Inflammatory macrophage (primary cell): ENCODE measurements around the gene PLEKHD1.
A peak's percentile ranks its signal among the peaks of the same experiment; 100 is the strongest.

Experiments used
- DNase-seq, 2 donors: peaks; one replicate each; pipeline ENCODE4 v3.0.0-alpha.2; 2020 to 2022

PLEKHD1 gene

DNA sequence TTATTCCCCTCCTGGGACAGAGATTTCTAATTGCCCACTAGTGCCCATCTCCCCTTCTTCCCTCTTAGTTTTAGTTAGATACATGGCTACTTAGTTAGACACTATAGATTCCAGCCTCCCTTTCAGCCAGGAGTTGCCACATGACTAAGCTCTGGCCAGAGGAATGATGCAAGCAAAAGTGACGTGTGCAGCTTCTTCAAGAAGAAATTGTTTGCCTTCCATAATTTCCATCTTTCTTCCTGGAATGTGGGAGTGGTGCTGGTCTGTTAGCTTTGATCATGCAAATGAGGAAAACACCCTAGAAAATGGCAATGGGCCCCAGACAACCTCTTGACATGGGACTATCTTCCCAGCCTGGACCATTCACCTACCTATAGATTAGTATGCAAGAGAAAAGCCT is 68.7 kb downstream of the PLEKHD1 start:
- DNase-seq = peak; percentile 74 to 81

DNA sequence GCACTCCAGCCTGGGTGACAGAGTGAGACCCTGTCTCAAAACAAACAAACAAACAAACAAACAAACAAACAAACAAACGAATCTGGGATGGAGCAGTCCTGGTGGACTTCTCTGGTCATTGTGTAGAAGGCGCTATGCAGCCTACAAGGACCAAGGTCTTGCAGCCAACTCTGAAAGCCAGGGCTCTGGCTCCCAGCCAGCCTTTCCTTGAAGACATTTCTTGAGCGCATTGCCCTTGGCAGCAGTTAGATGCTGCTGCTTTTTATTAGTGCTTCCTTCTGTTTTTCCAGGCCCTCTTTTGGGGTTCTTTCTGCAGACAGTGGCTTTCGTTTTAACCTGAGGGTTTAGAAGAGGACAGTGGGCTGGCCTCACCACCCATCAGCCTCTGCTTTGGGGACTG is 70.0 kb downstream of the PLEKHD1 start:
- DNase-seq = no peak

DNA sequence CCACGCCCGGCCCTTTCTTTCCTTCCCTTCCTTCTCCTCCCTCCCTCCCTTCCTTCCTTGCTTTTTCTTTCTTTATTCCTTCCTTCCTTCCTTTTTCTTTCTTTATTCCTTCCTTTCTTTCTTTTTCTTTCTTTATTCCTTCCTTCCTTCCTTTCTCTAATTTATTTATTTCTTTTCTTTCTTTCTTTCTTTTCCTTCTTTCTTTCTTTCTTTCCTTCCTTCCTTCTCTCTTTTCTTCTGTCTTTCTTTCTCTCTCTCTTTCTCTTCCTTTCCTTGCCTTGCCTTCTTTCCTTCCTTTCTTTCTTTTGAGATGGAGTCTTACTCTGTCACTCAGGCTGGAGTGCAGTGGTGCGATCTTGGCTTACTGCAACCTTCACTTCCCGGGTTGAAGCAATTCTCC is 74.2 kb downstream of the PLEKHD1 start:
- DNase-seq = no peak

DNA sequence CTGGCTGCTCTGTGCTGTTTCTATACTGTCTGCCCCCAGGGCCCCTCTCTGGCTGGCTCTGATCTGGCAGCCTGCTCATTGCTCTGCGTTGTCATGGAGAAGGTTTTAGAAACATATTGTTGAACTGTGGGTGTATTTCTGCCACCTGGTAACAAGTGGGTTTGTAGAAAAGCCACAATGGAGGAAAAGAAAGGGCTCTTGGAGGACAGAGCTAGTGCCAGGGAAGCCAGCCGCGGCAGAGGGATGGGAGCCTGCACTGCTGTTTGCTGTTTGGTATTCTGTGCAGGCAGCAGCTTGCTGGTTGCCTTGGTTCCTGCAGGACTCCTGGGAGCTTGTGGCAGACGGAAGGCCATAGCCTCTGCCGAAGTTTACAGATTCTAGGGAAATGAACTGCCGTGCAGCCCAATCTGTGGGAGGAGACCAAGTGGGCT is 75.1 kb downstream of the PLEKHD1 start:
- DNase-seq = no peak

DNA sequence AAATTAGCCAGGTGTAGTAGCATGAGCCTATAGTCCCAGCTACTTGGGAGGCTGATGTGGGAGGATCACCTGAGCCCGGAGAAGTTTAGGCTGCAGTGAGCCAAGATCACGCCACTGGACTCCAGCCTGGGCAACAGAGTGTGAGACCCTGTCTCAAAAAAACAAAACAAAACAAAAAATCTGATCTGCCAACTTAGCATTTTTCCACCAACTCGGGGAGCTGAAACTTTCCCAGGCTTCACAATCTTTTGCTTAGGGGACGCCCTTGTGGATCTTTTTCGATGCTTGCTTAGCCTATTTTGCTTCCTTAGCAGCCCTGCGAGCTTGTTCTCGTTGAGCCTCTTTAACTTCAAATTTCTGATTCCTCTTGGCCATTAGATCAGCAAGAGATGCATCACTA is 76.3 kb downstream of the PLEKHD1 start:
- DNase-seq = no peak

DNA sequence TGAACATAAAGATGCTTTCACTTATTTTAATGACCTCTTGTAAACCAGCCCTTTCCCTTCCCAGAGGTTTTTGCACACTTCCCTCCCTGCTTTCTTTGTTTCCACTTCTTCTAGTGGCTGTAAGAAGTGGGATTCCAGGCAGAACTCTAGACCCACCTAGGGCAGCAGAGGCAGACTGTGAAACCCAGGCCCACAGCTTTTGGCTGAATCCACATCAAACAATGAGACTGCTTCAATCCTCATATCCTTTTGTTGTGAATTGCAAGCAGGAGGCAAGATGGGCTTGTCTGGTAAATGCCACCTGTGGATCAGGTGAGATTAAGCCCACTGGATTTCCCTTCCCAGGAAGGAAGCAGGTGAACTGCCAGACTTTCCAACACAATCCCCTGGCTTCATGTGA is 77.4 kb downstream of the PLEKHD1 start:
- DNase-seq = no peak

DNA sequence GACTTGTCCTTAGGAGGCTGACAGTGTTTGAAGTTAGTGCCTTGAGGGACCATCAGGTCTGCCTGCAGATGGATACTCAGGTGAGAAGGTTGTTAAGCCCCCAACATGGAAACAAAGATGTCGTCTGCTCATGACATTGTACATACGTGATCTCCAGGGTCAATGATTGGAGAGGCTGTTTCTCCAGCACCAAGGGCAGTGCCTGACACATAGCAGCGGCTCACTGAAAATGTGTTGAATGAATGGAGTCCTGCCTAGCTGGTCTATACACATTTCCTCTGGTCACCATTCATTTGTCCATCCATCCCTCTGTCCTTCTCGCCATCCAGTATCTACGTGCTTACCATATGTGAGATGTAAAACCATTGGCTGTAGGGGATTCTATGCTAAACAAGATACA is 83.0 kb downstream of the PLEKHD1 start:
- DNase-seq = no peak

DNA sequence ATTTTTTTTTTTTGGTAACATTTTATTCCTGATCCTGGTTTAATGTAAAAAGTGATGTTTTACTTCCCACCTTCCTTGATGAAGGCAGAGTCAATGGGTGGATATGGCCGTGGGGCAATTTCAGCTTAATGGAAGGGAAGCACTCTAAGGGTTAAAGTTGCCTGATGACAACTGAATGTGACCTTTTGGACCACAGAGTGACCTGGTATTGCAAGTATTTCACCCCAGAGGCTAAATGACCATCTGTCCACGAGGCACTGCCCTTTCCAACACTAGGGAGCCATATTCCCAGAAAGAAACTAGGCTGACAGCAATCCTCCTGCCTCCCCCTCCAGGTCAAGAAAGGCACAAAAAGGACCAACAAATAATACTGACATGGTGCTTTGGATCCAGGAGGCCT is 85.3 kb downstream of the PLEKHD1 start:
- DNase-seq = no peak

DNA sequence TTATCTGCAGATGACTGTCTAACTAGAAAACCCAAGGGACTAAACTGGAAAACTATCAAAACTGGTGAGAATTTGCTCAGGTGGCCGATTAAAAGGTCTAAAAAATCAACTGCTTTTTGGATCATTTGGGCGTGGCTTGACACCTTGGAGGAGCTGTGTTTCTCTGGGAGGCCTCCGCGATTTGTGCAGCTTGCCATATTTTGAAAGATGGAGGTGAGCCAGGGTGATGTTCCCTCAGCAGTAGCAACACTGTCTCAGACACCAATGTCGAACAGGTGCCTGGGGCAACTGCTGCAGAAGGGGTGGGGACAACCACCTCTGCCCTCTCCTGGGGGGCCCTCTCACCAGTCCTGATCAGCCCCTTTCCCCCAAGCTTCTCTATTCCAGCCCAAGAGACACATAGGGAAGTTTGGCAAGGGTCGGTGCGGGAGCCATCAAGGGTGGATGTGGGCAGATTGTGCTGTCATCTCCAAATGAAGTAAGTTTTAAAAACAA is 86.4 kb downstream of the PLEKHD1 start:
- DNase-seq = no peak

DNA sequence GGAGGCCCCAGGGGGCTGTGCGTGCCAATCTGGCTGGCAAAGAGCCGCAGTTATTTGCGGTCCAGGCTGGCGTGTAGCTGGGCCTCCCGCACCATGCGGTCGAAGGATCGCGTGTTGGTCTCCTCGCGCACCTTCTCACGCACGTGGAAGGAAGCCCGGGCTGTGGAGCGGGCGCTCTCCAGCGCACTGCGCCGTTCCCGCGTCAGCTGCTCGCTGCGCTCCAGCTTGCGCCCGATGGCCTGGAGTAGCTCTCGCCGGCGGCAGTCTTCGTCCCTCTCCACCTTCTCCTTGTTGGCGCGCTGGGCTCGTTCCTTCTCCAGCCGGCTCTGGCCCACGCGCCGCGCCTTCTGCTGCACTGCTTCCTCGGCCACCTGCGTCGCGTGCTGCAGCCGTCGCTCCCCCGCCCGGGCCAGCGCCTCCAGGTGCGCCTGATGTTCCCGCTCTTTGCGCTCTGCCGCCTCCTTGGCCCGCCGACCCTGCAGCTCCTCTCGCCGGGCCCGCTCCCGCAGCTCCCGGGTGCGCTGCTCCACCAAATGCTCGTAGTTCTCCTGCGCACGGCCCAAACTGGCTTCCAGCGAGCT is 87.0 kb downstream of the PLEKHD1 start:
- DNase-seq = no peak

DNA sequence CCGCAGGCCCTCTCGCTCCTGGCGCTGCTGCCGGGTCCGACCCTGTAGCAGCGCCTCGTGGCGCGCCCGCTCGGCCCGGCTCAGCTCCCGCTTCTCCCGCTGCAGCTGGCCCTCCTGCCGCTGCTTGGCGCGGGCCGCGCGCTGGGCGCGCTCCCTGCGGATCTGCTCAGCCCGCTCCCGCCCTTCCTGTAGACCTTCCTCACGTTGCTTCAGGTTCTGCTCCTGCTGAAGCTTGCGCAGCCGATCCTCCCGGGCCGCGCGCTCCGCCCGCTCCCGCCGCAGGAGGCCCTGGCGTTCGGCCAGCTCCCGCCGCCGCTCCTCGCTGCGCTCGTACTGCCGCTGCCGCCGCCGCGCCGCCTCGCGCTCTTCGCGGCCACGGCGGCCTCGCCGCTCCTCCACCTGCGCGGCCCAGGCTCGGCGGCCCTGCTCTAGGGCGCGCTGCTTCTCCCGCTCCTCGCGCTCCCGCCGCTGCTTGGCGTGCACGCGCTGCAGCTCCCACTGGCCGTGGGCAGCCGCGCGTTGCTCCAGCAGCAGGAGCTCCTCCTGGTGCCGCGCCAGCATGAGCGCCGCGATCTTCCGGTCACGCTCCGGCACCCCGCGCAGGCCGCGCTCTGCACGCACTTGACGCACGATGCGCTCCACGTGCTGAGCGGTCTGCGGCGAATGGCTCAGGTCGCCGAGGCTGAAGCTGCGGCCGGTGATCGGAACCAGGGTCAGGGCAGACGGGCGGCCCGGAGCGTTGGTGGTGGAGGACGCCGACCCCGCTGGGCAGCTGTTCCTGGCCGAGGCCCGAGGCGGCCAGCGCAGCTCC is 87.7 kb downstream of the PLEKHD1 start:
- no peak for DNase-seq

DNA sequence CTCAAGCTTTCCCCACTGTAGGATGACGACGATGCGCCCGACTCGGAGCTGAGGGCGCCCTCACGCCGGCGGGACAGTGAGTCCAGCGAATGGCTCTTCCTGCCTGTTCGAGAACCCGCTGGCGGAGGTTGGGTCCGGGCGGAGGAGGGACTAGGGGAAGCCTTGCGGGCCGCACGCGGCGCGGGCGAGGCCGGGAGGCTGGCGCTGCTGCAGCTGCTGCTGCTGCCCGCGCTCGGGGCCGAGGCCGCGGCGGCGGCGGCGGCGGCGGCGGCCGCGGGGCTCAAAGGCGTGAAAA is 88.3 kb downstream of the PLEKHD1 start:
- DNase-seq = no peak

DNA sequence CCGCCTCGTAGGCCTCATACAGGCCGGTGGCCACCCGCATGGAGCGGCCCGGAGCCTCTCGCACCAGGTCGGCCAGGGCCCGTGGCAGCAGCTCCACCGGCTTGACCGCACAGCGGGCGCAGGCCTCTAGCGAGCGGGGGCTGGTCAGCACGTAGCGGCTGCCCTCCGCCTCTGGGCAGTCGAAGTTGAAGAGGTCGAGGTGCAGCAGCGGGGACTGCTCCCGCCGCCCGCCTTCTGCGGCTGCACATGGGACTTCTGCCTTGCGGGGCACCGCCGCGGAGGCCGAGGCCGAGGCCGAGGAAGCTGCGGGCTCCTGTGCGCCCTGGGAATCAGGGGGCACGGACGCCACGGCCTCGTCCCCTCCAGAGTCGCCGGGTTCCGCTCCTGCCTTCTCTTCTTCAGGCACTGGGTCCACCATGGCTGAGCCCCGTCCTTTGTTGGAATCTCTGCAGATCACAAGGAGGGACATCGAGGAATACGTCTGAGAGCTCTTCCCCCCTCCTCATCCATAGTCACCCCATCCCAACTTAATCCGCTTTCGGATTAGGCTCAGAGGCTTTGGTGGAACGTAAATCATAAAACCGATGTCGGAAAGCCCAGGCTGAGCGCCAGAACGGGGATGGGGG is 88.8 kb downstream of the PLEKHD1 start:
- DNase-seq = no peak

DNA sequence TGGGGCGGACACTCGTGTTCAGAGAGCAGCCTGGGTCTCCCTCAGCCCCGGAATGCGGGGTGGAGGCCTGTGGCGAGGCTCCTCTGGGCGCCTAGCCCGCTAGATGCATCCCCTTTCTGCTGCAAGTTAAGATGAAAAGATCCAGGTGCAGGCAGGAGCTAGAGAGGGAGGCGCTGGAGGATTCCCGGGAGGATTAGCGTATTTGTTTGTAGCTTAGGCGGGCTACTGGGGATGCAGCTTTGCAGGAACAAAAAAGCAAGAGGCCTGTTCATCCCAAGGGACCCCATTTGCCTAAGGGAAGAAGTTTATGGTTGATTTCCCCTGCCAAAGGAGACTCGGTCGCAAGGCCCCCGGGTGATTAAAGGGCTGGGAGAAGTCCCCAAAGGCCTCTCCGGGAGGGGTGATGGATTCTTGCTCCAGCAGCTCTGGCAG is 89.3 kb downstream of the PLEKHD1 start:
- DNase-seq = no peak

DNA sequence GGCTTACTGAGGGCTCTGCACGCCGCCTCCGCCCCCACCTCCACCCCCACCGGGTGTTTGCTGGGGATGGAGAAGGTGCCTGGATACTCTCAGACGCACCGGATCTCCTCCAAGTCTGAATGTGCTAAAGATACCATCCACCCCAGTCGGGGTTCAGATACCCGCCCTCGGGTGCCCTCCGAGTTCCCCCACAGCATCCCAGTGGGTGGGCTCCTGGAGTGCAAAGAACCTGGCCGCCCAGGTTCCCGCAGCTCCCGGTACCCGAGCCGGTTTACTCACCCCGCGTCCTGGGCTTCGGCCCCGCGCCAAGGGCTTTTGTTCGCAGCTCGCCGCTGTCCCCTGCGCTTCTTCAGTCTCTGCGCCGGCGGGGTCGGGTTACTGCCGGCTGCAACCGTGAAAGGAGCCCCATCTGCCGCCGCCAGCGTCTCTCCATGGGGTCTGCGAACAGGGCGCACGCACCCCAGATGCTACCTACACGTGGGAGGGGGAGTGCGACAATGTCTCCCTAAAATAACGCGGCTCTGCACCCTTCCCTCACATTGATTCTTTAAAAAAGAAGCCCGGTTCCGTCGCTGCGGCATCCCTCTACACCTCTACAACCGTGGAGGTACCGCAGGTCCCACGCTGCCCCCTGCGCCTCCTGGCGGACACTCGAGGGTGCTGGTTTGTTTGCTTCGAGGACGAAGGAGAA is 89.9 kb downstream of the PLEKHD1 start, which contains the start of gene CCDC177:
TSS of gene CCDC177 (minus strand) at position 609 of the 691 bp plus-strand sequence. CDS start 1,249 bp downstream, outside the sequence.
- peak; percentile 43 to 50 for DNase-seq

DNA sequence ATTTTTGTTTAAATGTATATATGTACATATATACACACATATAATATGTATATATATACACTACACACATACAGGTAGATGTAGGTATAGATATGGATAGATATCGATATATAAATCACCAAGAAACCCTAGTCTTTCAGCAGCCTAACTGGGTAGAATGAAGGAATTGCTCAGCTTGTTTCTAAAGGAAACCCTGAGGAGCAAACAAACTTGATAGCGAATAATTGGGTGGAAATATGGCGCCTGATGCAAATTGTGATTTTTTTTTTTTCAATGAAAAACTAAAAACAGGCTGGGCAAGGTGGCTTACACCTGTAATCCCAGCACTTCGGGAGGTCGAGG is 90.4 kb downstream of the PLEKHD1 start:
- no peak for DNase-seq

DNA sequence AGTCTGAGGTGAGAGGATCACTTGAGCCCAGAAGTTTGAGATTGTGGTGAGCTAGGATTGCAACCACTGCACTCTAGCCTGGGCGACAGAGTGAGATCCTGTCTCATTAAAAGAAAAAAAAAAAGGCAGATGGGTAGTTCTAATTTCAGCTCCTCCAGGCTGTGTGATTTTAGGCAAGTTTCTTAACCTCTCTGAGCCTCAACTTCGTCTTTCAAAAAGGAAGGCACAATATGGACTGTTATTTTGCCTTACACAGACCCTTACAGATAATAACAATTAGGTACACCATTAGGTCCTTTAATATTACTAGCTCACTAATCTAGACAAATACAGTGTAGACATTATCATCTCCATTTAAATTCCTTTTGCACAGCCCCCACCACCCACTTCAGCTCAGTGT is 94.9 kb downstream of the PLEKHD1 start:
- no peak for DNase-seq

DNA sequence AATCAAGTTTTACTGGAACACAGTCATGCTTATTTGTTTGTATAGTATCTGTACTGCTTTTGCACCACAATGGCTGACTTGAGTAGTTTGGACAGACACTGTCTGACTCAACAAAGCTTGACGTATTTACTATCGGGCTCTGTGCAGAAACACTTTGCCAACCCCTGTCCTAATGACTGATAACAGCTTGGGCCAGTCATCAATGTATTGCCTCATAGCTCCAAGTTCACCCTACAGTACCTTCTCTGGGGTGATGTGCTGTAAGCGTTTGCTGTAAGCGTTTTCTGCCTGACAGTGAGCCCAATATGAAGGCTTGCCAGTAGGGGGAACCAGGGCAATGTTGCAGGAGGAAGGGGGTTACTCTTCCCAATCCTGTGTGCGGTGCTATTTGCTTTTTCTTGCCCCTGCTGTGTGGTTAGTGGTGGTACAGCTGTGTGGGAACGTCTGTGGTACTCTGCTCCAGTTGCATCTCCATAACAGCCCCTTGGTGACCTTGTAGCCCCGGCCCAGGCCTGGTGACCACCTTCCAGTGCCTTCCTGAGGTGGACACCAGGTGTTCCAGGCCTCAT is 95.6 kb downstream of the PLEKHD1 start:
- DNase-seq = peak; percentile 50 to 59
